HepG2 (cell line): Measurements from ENCODE around the gene ACSL3. TPM values are rescaled to one million over a fixed set of nuclear protein-coding genes. Genes with fewer than 3 reads are reported as not detected.

Source experiments
- E2F1 ChIP-seq: sonication (generic); formaldehyde crosslinking; IDR thresholded peaks from 2 replicates; pipeline ENCODE4 v1.5.0; 2020; ENCODE audit warnings: missing genetic modification reagents
- GATAD1 ChIP-seq: IDR thresholded peaks from 2 replicates; pipeline ENCODE4 v1.6.1; 2016; ENCODE audit warnings: missing genetic modification reagents, missing compliant biosample characterization
- HHEX ChIP-seq: IDR thresholded peaks from 2 replicates; pipeline ENCODE4 v1.6.1; 2016; ENCODE audit warnings: control low read depth
- HOMEZ ChIP-seq: IDR thresholded peaks from 2 replicates; pipeline ENCODE4 v1.6.1; 2016; ENCODE audit warnings: low read depth
- HOXA9 ChIP-seq: sonication (generic); formaldehyde crosslinking; IDR thresholded peaks from 2 replicates; pipeline ENCODE4 v1.8.1; 2022; ENCODE audit warnings: missing genetic modification reagents, mild to moderate bottlenecking, moderate library complexity, borderline replicate concordance
- IKZF4 ChIP-seq: sonication (generic); formaldehyde crosslinking; IDR thresholded peaks from 2 replicates; pipeline ENCODE4 v1.5.1; 2020; ENCODE audit warnings: borderline replicate concordance, mild to moderate bottlenecking, low read depth, missing genetic modification reagents; ENCODE audit errors: not compliant biosample characterization
- KLF6 ChIP-seq: IDR thresholded peaks from 2 replicates; pipeline ENCODE4 v1.8.0; 2016; ENCODE audit warnings: missing biosample characterization, missing genetic modification reagents
- ONECUT2 ChIP-seq: sonication (generic); formaldehyde crosslinking; IDR thresholded peaks from 2 replicates; pipeline ENCODE4 v1.4.0; 2020; ENCODE audit warnings: missing genetic modification reagents
- RCOR2 ChIP-seq: IDR thresholded peaks from 2 replicates; pipeline ENCODE4 v1.6.1; 2016; ENCODE audit warnings: missing biosample characterization, missing genetic modification reagents
- SMYD3 ChIP-seq: sonication (generic); formaldehyde crosslinking; IDR thresholded peaks from 2 replicates; pipeline ENCODE4 v1.8.1; 2023; ENCODE audit warnings: mild to moderate bottlenecking, missing genetic modification reagents
- YEATS2 ChIP-seq: sonication (generic); formaldehyde crosslinking; IDR thresholded peaks from 2 replicates; pipeline ENCODE4 v1.4.0; 2020; ENCODE audit warnings: missing genetic modification reagents, borderline replicate concordance
- ZBTB1 ChIP-seq: sonication (generic); formaldehyde crosslinking; IDR thresholded peaks from 2 replicates; pipeline ENCODE4 v1.4.0; 2020; ENCODE audit warnings: missing genetic modification reagents, borderline replicate concordance
- ZBTB38 ChIP-seq: sonication (generic); formaldehyde crosslinking; IDR thresholded peaks from 2 replicates; pipeline ENCODE4 v1.5.1; 2020; ENCODE audit warnings: mild to moderate bottlenecking, missing genetic modification reagents
- ZNF143 ChIP-seq: sonication (generic); formaldehyde crosslinking; IDR thresholded peaks from 2 replicates; pipeline ENCODE4 v1.4.0; 2020; ENCODE audit warnings: missing genetic modification reagents
- ZNF30 ChIP-seq: sonication (generic); formaldehyde crosslinking; IDR thresholded peaks from 2 replicates; pipeline ENCODE4 v1.5.0; 2020; ENCODE audit warnings: mild to moderate bottlenecking, missing genetic modification reagents
- ZNF331 ChIP-seq: sonication (generic); formaldehyde crosslinking; IDR thresholded peaks from 2 replicates; pipeline ENCODE4 v1.4.0; 2020; ENCODE audit warnings: missing genetic modification reagents
- ZNF530 ChIP-seq: sonication (generic); formaldehyde crosslinking; IDR thresholded peaks from 2 replicates; pipeline ENCODE4 v1.5.0; 2020; ENCODE audit warnings: low read depth, mild to moderate bottlenecking, missing genetic modification reagents
- ZNF569 ChIP-seq: sonication (generic); formaldehyde crosslinking; IDR thresholded peaks from 2 replicates; pipeline ENCODE4 v1.5.0; 2020; ENCODE audit warnings: mild to moderate bottlenecking, missing genetic modification reagents, moderate library complexity, borderline replicate concordance
- ZNF644 ChIP-seq: IDR thresholded peaks from 2 replicates; pipeline ENCODE4 v1.6.1; 2016; ENCODE audit warnings: low read depth
- polyA plus RNA-seq, 8 experiments: library from polyadenylated mRNA; depleted of rRNA in 3 of 8; stranded (reverse) in 7 of 8; unstranded in 1 of 8; fragments of >200 nt; fragmentation: Illumina TruSeq in 4 of 8; extraction: Trizol in 4 of 8; gene quantifications; 2 replicates each; pipeline versions ENCODE4 v1.2.1 to v1.2.3, GENCODE V29; 2011 to 2016; ENCODE audit warnings: low read depth in 4 of 8, missing spikeins in 1 of 8, mixed read lengths in 1 of 8; ENCODE audit not compliant: insufficient read depth in 1 of 8
- total RNA-seq, 5 experiments: library from RNA; depleted of rRNA; stranded (reverse); fragments of >200 nt; fragmentation: Illumina TruSeq; extraction: Trizol; gene quantifications; 2 replicates each; pipeline ENCODE4 v1.2.3, GENCODE V29; 2016; ENCODE audit warnings: low read depth in 1 of 5
- TF ChIP-seq, protein P1 (sequence below), 2 experiments: sonication (generic) in 1 of 2; formaldehyde crosslinking in 1 of 2; IDR thresholded peaks; 2 replicates each; pipeline versions ENCODE4 v1.5.1 to v1.6.1; 2011 to 2020; ENCODE audit warnings: borderline replicate concordance in 1 of 2, low read depth in 1 of 2, low read length in 1 of 2, mild to moderate bottlenecking in 1 of 2, missing genetic modification reagents in 1 of 2, moderate library complexity in 1 of 2
- TF ChIP-seq, protein P2 (sequence below): sonication (generic); formaldehyde crosslinking; IDR thresholded peaks from 2 replicates; pipeline ENCODE4 v1.4.0; 2020; ENCODE audit warnings: mild to moderate bottlenecking, missing genetic modification reagents

Gene ACSL3
- total and polyA plus RNA-seq, 2 of the 13 experiments (the other 11 are each of a cell fraction or from before 2014, with no cell fraction given) = 305 to 365 TPM

GRCh38 chr2:222982010-222982908 lies 121.4 kb downstream of the ACSL3 start (continued):
- TF ChIP-seq YEATS2 (CRISPR knock-in tag) (no peak), ZBTB38 (no peak), HOMEZ (0 out of 2 replicates have a peak, but pooled peaks have one; percentile 38), KLF6 (no peak), ZNF569 (CRISPR knock-in tag) (no peak), IKZF4 (CRISPR knock-in tag) (no peak), ZNF30 (CRISPR knock-in tag) (no peak), ZNF530 (CRISPR knock-in tag) (no peak), ZNF143 (CRISPR knock-in tag) (no peak), HOXA9 (CRISPR knock-in tag) (no peak), E2F1 (no peak), ZBTB1 (CRISPR knock-in tag) (no peak), ZNF331 (0 out of 2 replicates have a peak, but pooled peaks have one; percentile 46), ONECUT2 (no peak), SMYD3 (CRISPR knock-in tag) (no peak), GATAD1 (CRISPR knock-in tag) (no peak), RCOR2 (no peak), HHEX (no peak), ZNF644 (CRISPR knock-in tag) (peak; percentile 88; the same call in 1 of the 2 replicates)
- TF ChIP-seq, protein P1, sequence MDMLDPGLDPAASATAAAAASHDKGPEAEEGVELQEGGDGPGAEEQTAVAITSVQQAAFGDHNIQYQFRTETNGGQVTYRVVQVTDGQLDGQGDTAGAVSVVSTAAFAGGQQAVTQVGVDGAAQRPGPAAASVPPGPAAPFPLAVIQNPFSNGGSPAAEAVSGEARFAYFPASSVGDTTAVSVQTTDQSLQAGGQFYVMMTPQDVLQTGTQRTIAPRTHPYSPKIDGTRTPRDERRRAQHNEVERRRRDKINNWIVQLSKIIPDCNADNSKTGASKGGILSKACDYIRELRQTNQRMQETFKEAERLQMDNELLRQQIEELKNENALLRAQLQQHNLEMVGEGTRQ (IDR thresholded peaks at IDR 0.05; ENCODE audit: low read depth, low read length) = 0 out of 2 replicates have a peak, but pooled peaks have one; percentile 10
- TF ChIP-seq, protein P1 (CRISPR knock-in tag; IDR thresholded peaks at IDR 0.05; ENCODE audit: borderline replicate concordance) = peak; percentile 28; the same call in 1 of the 2 replicates
- TF ChIP-seq, protein P2, sequence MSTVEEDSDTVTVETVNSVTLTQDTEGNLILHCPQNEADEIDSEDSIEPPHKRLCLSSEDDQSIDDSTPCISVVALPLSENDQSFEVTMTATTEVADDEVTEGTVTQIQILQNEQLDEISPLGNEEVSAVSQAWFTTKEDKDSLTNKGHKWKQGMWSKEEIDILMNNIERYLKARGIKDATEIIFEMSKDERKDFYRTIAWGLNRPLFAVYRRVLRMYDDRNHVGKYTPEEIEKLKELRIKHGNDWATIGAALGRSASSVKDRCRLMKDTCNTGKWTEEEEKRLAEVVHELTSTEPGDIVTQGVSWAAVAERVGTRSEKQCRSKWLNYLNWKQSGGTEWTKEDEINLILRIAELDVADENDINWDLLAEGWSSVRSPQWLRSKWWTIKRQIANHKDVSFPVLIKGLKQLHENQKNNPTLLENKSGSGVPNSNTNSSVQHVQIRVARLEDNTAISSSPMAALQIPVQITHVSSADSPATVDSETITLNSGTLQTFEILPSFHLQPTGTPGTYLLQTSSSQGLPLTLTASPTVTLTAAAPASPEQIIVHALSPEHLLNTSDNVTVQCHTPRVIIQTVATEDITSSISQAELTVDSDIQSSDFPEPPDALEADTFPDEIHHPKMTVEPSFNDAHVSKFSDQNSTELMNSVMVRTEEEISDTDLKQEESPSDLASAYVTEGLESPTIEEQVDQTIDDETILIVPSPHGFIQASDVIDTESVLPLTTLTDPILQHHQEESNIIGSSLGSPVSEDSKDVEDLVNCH (CRISPR knock-in tag) = no peak
